HG02884 (cell line): ENCODE measurements around the gene MAPKAPK3.
"Not testable (repeated sequence)": the region's sequence is repeated elsewhere in the genome, so short reads cannot be mapped to it uniquely, and the experiment has no call there.

ENCODE experiments used
- ATAC-seq: cut with Tn5 transposase; IDR thresholded peaks from one replicate; pipeline ENCODE4 v1.9.1; 2021; ENCODE audit warnings: mild to moderate bottlenecking, moderate library complexity; ENCODE audit not compliant: unreplicated experiment

MAPKAPK3 gene

GRCh38 chr3:50676031-50676705 is 59.2 kb downstream of the MAPKAPK3 start:
- no peak for ATAC-seq

- no peak for ATAC-seq
Measured at GRCh38 chr3:50687127-50687751, 70.3 kb downstream of the MAPKAPK3 start.

- ATAC-seq = no peak
Measured at GRCh38 chr3:50687916-50688315, 71.0 kb downstream of the MAPKAPK3 start.

GRCh38 chr3:50688602-50689001 is 71.7 kb downstream of the MAPKAPK3 start:
- ATAC-seq = not testable (repeated sequence)

- no peak for ATAC-seq
Measured at GRCh38 chr3:50689558-50689957, 72.6 kb downstream of the MAPKAPK3 start.

- ATAC-seq = no peak
Measured at GRCh38 chr3:50695031-50695430, 78.1 kb downstream of the MAPKAPK3 start.

GRCh38 chr3:50696276-50696675 is 79.3 kb downstream of the MAPKAPK3 start:
- no peak for ATAC-seq

GRCh38 chr3:50698269-50698668 is 81.3 kb downstream of the MAPKAPK3 start:
- no peak for ATAC-seq
